ENCODE measurements around the gene HES7.
"Not testable (repeated sequence)": the region's sequence is repeated elsewhere in the genome, so short reads cannot be mapped to it uniquely, and the experiment has no call there.

The HES7 gene

GRCh38 chr17:8122422-8122923, 1.4 kb downstream of the HES7 start:
- no peak for DNase-seq (ENCODE audit: low read depth in 2 of 2)

GRCh38 chr17:8121681-8122421, 2.1 kb downstream of the HES7 start:
- DNase-seq (ENCODE audit: low read depth in 2 of 2): peak in 1 of 2 donors; percentile 60

GRCh38 chr17:8121407-8121680, 2.6 kb downstream of the HES7 start:
- DNase-seq (ENCODE audit: low read depth in 2 of 2): no peak

DNA sequence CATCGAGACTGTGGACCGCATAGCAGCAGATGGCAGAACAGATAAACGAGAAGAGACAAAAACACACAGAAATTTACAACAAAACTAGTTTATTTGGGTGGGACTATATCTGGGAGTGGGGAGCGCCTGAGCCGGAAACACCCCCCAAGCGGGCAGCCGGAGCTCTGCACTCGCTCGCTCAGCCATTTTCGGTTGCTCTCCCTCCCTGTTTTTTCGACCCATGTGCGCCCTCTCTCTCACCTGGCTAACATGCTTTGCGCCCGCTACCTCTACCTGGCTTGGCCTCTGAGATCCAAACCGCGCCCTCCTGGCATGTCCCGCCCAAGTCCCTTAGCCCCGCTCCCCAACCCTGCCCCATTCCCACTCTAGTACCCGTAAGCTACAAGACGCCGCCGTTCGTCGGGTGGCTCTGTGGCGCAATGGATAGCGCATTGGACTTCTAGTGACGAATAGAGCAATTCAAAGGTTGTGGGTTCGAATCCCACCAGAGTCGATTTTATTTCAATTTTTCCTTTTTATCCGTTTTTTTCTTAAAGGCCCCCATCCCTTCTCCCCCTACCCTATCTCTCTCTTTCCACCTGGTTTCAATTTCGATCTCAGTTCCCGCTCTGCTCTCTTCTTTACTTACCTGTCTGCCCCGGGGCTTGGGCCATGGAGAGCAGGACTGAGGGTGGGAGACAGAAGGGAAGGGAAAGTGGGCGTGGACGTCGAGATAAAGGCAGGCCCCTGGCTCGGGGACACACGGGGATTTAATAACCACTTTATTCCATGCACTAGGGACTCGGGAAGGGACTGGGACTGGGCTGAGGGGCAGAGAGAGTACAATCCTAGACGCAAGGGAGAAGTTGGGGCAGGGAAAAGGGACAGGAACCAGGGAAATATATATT, 3.1 kb downstream of the HES7 start:
- DNase-seq (ENCODE audit: low read depth in 2 of 2): peak; percentile 68 to 74

- peak; percentile 84 to 90 for DNase-seq (ENCODE audit: low read depth in 2 of 2)
These were observed 4.1 kb downstream of the HES7 start for GRCh38 chr17:8119581-8120519.

- peak; percentile 78 to 85 for DNase-seq (ENCODE audit: low read depth in 2 of 2)
These were observed 4.9 kb downstream of the HES7 start for GRCh38 chr17:8118769-8119580.

GRCh38 chr17:8117980-8118768, 5.7 kb downstream of the HES7 start, which contains the start of gene ALOXE3:
Gene ALOXE3 (minus strand): TSS chr17:8118514. CDS start chr17:8117990, 524 bp downstream.
- DNase-seq (ENCODE audit: low read depth in 2 of 2): no peak

- no peak for DNase-seq (ENCODE audit: low read depth in 2 of 2)
These were observed 6.4 kb downstream of the HES7 start for GRCh38 chr17:8117367-8117979.

GRCh38 chr17:8116776-8117175, 7.1 kb downstream of the HES7 start:
- no peak for DNase-seq (ENCODE audit: low read depth in 2 of 2)

GRCh38 chr17:8110907-8111306, 13.0 kb downstream of the HES7 start:
- no peak for DNase-seq (ENCODE audit: low read depth in 2 of 2)

DNA sequence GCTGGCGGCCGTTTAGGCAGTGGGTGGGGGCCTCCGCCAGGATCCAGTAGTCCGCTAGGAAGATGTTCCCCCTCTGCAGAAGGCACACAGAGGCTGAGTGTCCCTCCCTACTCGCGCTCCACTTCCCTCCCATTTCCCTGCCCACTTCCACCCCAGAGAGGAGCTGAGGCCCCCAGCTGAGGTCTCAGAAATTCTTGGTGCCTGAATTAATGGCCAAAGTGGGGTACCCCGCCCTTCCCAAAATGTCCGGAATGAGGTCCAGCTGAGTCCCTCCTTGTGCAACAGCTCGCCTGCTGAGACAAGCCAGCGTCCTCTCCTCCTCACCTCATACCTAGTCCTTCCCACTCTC, 13.5 kb downstream of the HES7 start:
- no peak for DNase-seq (ENCODE audit: low read depth in 2 of 2)

DNA sequence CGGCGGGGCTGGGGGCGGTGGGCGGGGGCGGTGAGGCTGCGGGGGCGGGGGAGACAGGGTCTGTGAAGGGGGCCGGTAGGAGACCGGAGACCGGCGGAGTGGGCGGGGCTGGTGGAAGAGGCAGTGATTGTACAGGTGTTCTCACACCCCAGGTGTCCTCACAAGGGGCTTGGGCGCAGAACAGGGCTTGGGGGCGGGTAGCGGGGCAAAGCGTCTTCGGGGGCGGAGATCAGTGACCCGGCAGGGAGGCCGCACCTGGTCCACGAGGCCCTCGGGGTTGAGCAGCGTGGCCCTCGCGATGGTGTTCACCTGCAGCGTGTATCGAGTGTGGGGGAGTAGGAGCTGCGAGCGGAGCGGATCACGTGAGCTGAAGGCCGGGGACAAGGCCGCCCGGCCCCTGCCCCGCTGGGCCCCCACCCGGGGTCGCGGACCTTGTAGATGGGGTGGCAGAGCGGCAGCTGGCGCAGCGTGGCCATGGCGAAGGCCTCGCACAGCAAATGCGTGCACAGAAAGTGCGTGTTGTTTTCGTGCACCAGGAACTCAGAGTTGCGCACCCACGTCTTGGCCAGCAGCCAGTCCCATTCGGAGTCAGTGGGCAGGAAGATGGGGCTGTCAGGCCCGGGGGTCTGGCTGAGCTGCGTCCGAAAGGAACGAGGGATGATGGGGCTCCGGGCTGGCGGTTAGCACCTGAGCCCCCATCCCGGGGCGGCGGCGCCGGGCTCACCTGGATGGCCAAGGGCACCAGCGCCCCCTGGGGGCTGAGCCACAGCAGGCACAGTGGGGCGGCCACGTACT, 14.0 kb downstream of the HES7 start:
- peak in 1 of 2 donors; percentile 80 for DNase-seq (ENCODE audit: low read depth in 2 of 2)

DNA sequence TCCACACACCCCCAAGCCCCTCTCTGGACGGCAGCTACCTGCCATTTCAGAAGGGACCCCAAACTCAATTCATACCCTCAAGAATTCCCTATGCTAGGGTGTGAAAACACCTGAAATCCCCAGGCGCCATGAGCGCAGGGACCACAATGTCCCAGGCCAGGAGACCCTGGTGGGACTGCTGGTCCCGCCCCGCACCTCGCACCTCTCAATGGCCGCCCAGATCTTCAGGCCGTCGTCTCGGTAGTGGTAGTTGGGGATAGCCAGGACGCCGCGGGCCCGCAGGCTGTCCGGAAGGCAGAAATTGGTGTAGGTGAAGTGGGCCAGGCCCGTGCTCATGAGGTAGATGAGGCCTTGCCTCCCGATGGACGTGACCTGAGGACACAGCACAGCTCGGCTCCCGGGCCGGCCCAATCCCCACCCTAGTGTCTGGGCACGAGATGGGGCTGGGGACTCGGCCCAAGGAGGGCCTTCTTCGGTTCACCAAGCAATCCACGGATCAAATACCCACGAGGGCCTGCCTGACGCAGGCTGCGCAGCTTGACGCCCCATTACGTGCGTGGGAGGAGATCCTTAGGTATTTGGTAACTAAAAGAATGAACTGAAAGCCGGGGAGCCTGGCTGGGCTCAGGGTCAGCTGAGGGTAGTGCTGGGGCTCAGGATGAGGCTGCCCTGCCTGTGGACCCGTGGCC, 14.8 kb downstream of the HES7 start:
- no peak for DNase-seq (ENCODE audit: low read depth in 2 of 2)

GRCh38 chr17:8106980-8107379, 16.9 kb downstream of the HES7 start:
- DNase-seq (ENCODE audit: low read depth in 2 of 2): not testable (repeated sequence)

- no peak for DNase-seq (ENCODE audit: low read depth in 2 of 2)
These were observed 17.9 kb downstream of the HES7 start for GRCh38 chr17:8105957-8106398.

DNA sequence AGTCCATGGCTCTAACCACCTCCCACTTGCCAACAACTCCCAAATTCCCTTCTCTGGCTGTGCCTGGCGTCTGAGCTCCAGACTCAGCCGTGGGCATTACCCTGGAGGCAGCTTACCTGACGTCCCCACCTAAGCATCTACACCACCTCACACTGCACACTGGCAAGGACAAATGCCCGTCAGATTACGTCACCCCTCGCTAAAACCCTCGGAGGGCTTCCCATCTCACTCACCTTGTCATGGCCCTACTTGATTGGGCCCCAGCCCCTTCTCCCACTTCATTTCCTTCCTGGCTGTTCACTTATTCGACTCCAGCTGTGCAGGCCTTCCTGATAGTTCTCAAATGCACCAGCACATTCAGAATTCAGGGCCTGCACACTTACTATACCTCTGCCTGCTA, 19.0 kb downstream of the HES7 start:
- DNase-seq (ENCODE audit: low read depth in 2 of 2): no peak

- no peak for DNase-seq (ENCODE audit: low read depth in 2 of 2)
These were observed 20.4 kb downstream of the HES7 start for GRCh38 chr17:8103549-8103948.

- no peak for DNase-seq (ENCODE audit: low read depth in 2 of 2)
These were observed 22.2 kb downstream of the HES7 start for GRCh38 chr17:8101721-8102120.
